CD1c-positive myeloid dendritic cell (primary cell): ENCODE results near the gene G3BP2.

Experiments
- DNase-seq: peaks from one replicate; pipeline ENCODE4 v3.0.0-alpha.2; 2016; ENCODE audit errors: extremely low spot score

Gene G3BP2

GRCh38 chr4:75637827-75638226, 35.4 kb downstream of the G3BP2 start:
- DNase-seq, result no peak

- DNase-seq, result no peak
Observed at GRCh38 chr4:75637176-75637575, 36.0 kb downstream of the G3BP2 start.

- DNase-seq, result no peak
Observed at GRCh38 chr4:75634951-75635350, 38.3 kb downstream of the G3BP2 start.

- no peak for DNase-seq
Observed at GRCh38 chr4:75634281-75634680, 38.9 kb downstream of the G3BP2 start.

GRCh38 chr4:75633846-75634245, 39.4 kb downstream of the G3BP2 start:
- peak; percentile 14 for DNase-seq

GRCh38 chr4:75630937-75631329, 42.3 kb downstream of the G3BP2 start:
- no peak for DNase-seq

GRCh38 chr4:75630174-75630936, 42.9 kb downstream of the G3BP2 start, which contains the start of gene CDKL2:
Gene CDKL2, minus strand, starts transcription at chr4:75630528. Its CDS starts 4,540 bp downstream, at chr4:75625988.
- peak; percentile 90 for DNase-seq

- no peak for DNase-seq
Observed at GRCh38 chr4:75629239-75629638, 44.0 kb downstream of the G3BP2 start.

GRCh38 chr4:75623026-75623425, 50.2 kb downstream of the G3BP2 start:
- no peak for DNase-seq

GRCh38 chr4:75621715-75622114, 51.5 kb downstream of the G3BP2 start:
- DNase-seq, result no peak

GRCh38 chr4:75612306-75612705, 60.9 kb downstream of the G3BP2 start:
- no peak for DNase-seq

- DNase-seq, result no peak
Observed at GRCh38 chr4:75605928-75606327, 67.3 kb downstream of the G3BP2 start.

GRCh38 chr4:75599647-75600046, 73.6 kb downstream of the G3BP2 start:
- no peak for DNase-seq

- peak; percentile 6 for DNase-seq
Observed at GRCh38 chr4:75598390-75598789, 74.8 kb downstream of the G3BP2 start.

GRCh38 chr4:75596061-75596460, 77.2 kb downstream of the G3BP2 start:
- DNase-seq, result no peak

- no peak for DNase-seq
Observed at GRCh38 chr4:75593393-75593792, 79.8 kb downstream of the G3BP2 start.
